GM23248 (cell line): ENCODE measurements around the gene SFTPD. TPM values are rescaled to one million over a fixed set of nuclear protein-coding genes. Genes with fewer than 3 reads are reported as not detected.

Experiments used
- DNase-seq: peaks from one replicate; pipeline ENCODE4 v3.0.0-alpha.2; 2015
- H2AFZ ChIP-seq: fragments of 200-600 bp; sonication (generic); 2 replicates; pipeline ENCODE4 v1.6.1; 2016; ENCODE audit warnings: antibody characterized with exemption
- H3F3A ChIP-seq: fragments of 200-600 bp; sonication (generic); 2 replicates; pipeline ENCODE4 v1.6.1; 2016; ENCODE audit warnings: mild to moderate bottlenecking, antibody characterized with exemption, mixed run types; ENCODE audit not compliant: insufficient read depth
- H3K27ac ChIP-seq: fragments of 200-600 bp; sonication (generic); 2 replicates; pipeline ENCODE4 v1.5.1; 2016; ENCODE audit warnings: mild to moderate bottlenecking
- H3K27me3 ChIP-seq: fragments of 200-600 bp; sonication (generic); replicated peaks from 2 replicates; pipeline ENCODE4 v1.6.1; 2016; ENCODE audit warnings: mild to moderate bottlenecking; ENCODE audit not compliant: insufficient read depth
- H3K36me3 ChIP-seq: fragments of 200-600 bp; sonication (generic); 2 replicates; pipeline ENCODE4 v1.6.1; 2016; ENCODE audit warnings: low read depth, mild to moderate bottlenecking
- H3K4me1 ChIP-seq: fragments of 200-600 bp; sonication (generic); 2 replicates; pipeline ENCODE4 v1.6.1; 2016; ENCODE audit warnings: mild to moderate bottlenecking; ENCODE audit not compliant: insufficient read depth
- H3K4me2 ChIP-seq: fragments of 200-600 bp; sonication (generic); one replicate; pipeline ENCODE4 v1.6.1; 2016; ENCODE audit warnings: mild to moderate bottlenecking; ENCODE audit not compliant: unreplicated experiment
- H3K4me3 ChIP-seq: fragments of 200-600 bp; sonication (generic); 2 replicates; pipeline ENCODE4 v1.5.1; 2016; ENCODE audit warnings: mild to moderate bottlenecking
- H3K79me2 ChIP-seq: fragments of 200-600 bp; sonication (generic); 2 replicates; pipeline ENCODE4 v1.6.1; 2016; ENCODE audit warnings: mild to moderate bottlenecking; ENCODE audit not compliant: insufficient read depth
- H3K9ac ChIP-seq: fragments of 200-600 bp; sonication (generic); 2 replicates; pipeline ENCODE4 v1.6.1; 2016; ENCODE audit warnings: mild to moderate bottlenecking
- H3K9me2 ChIP-seq: fragments of 200-600 bp; sonication (generic); 2 replicates; pipeline ENCODE4 v1.6.1; 2016; ENCODE audit warnings: mixed run types, mild to moderate bottlenecking, moderate library complexity; ENCODE audit not compliant: insufficient read depth
- H3K9me3 ChIP-seq: fragments of 200-600 bp; sonication (generic); one replicate; pipeline ENCODE4 v1.6.1; 2017; ENCODE audit warnings: low read depth
- H4K20me1 ChIP-seq: fragments of 200-600 bp; sonication (generic); 2 replicates; pipeline ENCODE4 v1.6.0; 2016; ENCODE audit not compliant: insufficient read depth
- EZH2 ChIP-seq: fragments of 200-600 bp; sonication (generic); IDR thresholded peaks from 2 replicates; pipeline ENCODE4 v1.6.1; 2018; ENCODE audit warnings: antibody characterized with exemption, mild to moderate bottlenecking; ENCODE audit not compliant: insufficient read depth, poor library complexity, severe bottlenecking
- EZH2phosphoT487 ChIP-seq: fragments of 200-600 bp; sonication (generic); IDR thresholded peaks from 2 replicates; pipeline ENCODE4 v1.6.1; 2018; ENCODE audit warnings: antibody characterized with exemption, moderate library complexity, mild to moderate bottlenecking, low read depth; ENCODE audit not compliant: insufficient read depth
- WGBS, 2 experiments: methylation state at CpG; one replicate each; pipeline ENCODE4 v1.1.6; 2015 to 2017; ENCODE audit warnings: low lambda C conversion rate in 2 of 2, low coverage in 1 of 2; ENCODE audit errors: missing lambda C conversion rate in 2 of 2; 5-methylcytosine and 5-hydroxymethylcytosine counted together
- in situ Hi-C: fragments of 300-500 bp; cut with MboI; formaldehyde crosslinking; loops from 2 replicates; pipeline ENCODE4 v1.15.0; 2020
- polyA plus RNA-seq: library from polyadenylated mRNA; unstranded; fragments of >200 nt; fragmentation: Nextera tagmentation; extraction: Ambion mirVana; gene quantifications from 2 replicates; pipeline ENCODE4 v1.2.1, GENCODE V29; 2016
- total RNA-seq: library from RNA; depleted of rRNA; stranded (reverse); fragments of >200 nt; shearing (Covaris generic); gene quantifications from 2 replicates; pipeline ENCODE4 v1.2.3, GENCODE V29; 2014

The SFTPD gene
- total and polyA plus RNA-seq, 2 experiments from 2014 or later, result 0.46 TPM; not detected in 1

DNA sequence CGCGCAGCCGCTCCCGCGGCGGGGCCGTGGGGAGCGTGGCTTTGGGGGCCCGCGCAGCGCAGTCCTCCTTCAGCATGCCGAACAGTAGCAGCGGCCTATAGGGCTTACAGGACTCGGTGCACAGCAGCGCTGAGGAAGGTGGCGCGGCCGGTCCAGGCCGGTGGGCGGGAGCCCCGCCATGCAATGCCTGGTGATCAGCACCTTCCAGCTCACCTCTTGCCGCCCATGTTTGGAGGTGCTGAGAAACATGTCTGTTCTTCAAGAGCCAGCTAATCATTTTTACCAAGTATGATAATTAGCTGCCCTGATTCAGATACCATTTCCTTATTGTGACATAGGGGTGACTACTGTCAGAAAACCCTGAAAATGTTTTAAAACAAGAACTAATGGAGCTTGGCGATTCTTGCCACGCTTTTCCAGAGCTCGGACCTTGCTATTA lies 33.5 kb upstream of the SFTPD start:
- H3K27ac ChIP-seq, result no peak overlapping the region
- no peaks in the 10 kb centered on the region for H3K36me3 ChIP-seq
- H3K27me3 ChIP-seq, result peaks cover 23% of the 10 kb centered on the region
- TF ChIP-seq EZH2 (no peak), EZH2phosphoT487 (no peak)
- H3F3A ChIP-seq, result no peaks in the 10 kb centered on the region
- DNase-seq, result no peak
- no peaks in the 10 kb centered on the region for H3K4me1 ChIP-seq
- H3K9ac ChIP-seq, result peak overlapping the region; percentile 64
- H3K4me3 ChIP-seq, result peak overlapping the region; percentile 77
- no peaks in the 10 kb centered on the region for H4K20me1 ChIP-seq
- 14 to 16% methylated on average over 22 to 25 of the region's 25 CpGs for WGBS, 2 experiments
- H2AFZ ChIP-seq, result peak overlapping the region; percentile 92
- in situ Hi-C loops, result no loop called here
- H3K79me2 ChIP-seq, result no peaks in the 10 kb centered on the region
- peak overlapping the region; percentile 62 for H3K4me2 ChIP-seq
- no peaks in the 10 kb centered on the region for H3K9me2 ChIP-seq
- no peaks in the 10 kb centered on the region for H3K9me3 ChIP-seq

GRCh38 chr10:79981450-79982361 lies 32.8 kb upstream of the SFTPD start:
- Histone ChIP-seq H3K4me2 (peak overlapping the region; percentile 62), H3F3A (no peaks in the 10 kb centered on the region), H3K4me1 (no peaks in the 10 kb centered on the region), H3K9ac (peak overlapping the region; percentile 64), H3K9me3 (no peaks in the 10 kb centered on the region), H3K27me3 (peaks cover 19% of the 10 kb centered on the region), H3K27ac (no peak overlapping the region), H4K20me1 (no peaks in the 10 kb centered on the region), H3K9me2 (no peaks in the 10 kb centered on the region), H3K4me3 (peak overlapping the region; percentile 77), H3K79me2 (no peaks in the 10 kb centered on the region), H3K36me3 (no peaks in the 10 kb centered on the region), H2AFZ (peak overlapping the region; percentile 92)
- 2 to 3% methylated on average over 83 to 87 of the region's 89 CpGs for WGBS, 2 experiments
- TF ChIP-seq EZH2phosphoT487 (no peak), EZH2 (no peak)
- in situ Hi-C loops, result no loop called here
- peak; percentile 78 for DNase-seq

- TF ChIP-seq EZH2, result no peak
- TF ChIP-seq EZH2phosphoT487, result no peak
- Histone ChIP-seq H3K4me1 (no peaks in the 10 kb centered on the region), H3K4me2 (peak overlapping the region; percentile 62), H4K20me1 (no peaks in the 10 kb centered on the region), H3K9me2 (no peaks in the 10 kb centered on the region), H3K27ac (no peak overlapping the region), H3F3A (no peaks in the 10 kb centered on the region), H2AFZ (peak overlapping the region; percentile 92; the same call in 1 of the 2 replicates), H3K4me3 (peak overlapping the region; percentile 77; the same call in 1 of the 2 replicates), H3K36me3 (no peaks in the 10 kb centered on the region), H3K79me2 (no peaks in the 10 kb centered on the region), H3K27me3 (peaks cover 16% of the 10 kb centered on the region), H3K9ac (no peak overlapping the region), H3K9me3 (no peaks in the 10 kb centered on the region)
- DNase-seq, result no peak
- WGBS, 2 experiments, result 93 to 95% methylated on average over 3 of the region's 3 CpGs
- in situ Hi-C loops, result no loop called here
These were observed 31.8 kb upstream of the SFTPD start for GRCh38 chr10:79980711-79981110.

DNA sequence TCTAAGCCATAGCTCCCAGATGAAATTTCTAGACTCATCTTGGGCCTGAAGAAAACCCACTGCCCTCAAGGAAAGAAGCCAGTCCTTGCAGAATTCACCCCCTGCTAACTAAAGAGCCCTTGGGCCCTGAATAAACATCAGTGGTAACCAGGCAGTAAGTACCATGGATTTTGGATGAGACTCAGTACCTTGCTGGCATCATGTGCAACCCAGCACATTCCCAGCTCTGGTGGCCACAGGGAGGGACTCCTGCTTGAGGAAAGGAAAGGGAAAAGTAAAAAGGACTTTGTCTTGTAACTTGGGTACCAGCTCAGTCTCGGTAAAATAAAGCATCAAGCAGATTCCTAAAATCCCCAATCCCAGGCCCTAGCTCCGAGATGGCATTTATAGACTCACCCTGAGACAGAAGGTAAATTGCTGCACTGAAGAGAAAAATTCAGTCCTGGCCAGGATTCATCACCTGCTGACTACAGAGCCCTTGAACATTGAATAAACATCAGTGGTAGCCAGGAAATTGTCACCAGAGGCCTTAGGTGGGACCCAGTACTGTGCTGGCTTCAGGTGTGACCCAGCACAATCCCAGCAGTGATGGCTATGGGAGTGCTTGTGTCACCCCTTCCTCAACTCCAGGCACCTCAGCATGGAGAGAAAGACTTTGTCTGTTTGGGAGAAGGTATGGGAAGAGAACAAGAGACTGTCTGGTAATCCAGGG lies 31.2 kb upstream of the SFTPD start:
- Histone ChIP-seq H3K4me1 (no peaks in the 10 kb centered on the region), H4K20me1 (no peaks in the 10 kb centered on the region), H3K4me2 (no peak overlapping the region), H2AFZ (no peak overlapping the region), H3K36me3 (no peaks in the 10 kb centered on the region), H3K9me2 (no peaks in the 10 kb centered on the region), H3K9me3 (no peaks in the 10 kb centered on the region), H3K27ac (no peak overlapping the region), H3K79me2 (no peaks in the 10 kb centered on the region), H3F3A (no peaks in the 10 kb centered on the region), H3K4me3 (no peak overlapping the region), H3K27me3 (peaks cover 16% of the 10 kb centered on the region), H3K9ac (no peak overlapping the region)
- 54 to 64% methylated on average over 2 of the region's 2 CpGs for WGBS, 2 experiments
- no peak for DNase-seq
- in situ Hi-C loops, result no loop called here
- no peak for TF ChIP-seq EZH2phosphoT487
- no peak for TF ChIP-seq EZH2
